Mesenchymal stem cell (in vitro differentiated cells and primary cell): ENCODE data around the gene SLCO2A1.

Experiments used
- DNase-seq: peaks from one replicate; pipeline ENCODE4 v3.0.0-alpha.2; 2013
- H2AFZ ChIP-seq: one replicate; pipeline ENCODE4 v1.6.1; 2013; ENCODE audit warnings: low read depth, mild to moderate bottlenecking, control low read depth, inconsistent platforms, low read length, moderate library complexity
- H2AK5ac ChIP-seq: 2 replicates; pipeline ENCODE4 v1.6.1; 2013; ENCODE audit warnings: low read length, moderate library complexity, mild to moderate bottlenecking, inconsistent platforms; ENCODE audit not compliant: severe bottlenecking
- H2BK120ac ChIP-seq: one replicate; pipeline ENCODE4 v1.6.1; 2013; ENCODE audit warnings: low read depth, mild to moderate bottlenecking, inconsistent platforms, low read length, moderate library complexity
- H2BK12ac ChIP-seq, 2 experiments: one replicate each; pipeline ENCODE4 v1.6.1; 2013; ENCODE audit warnings: inconsistent platforms in 2 of 2, low read length in 2 of 2, mild to moderate bottlenecking in 2 of 2, moderate library complexity in 2 of 2, control low read depth in 1 of 2
- H2BK15ac ChIP-seq: one replicate; pipeline ENCODE4 v1.6.1; 2013; ENCODE audit warnings: mild to moderate bottlenecking, low read depth, inconsistent platforms; ENCODE audit not compliant: poor library complexity, severe bottlenecking
- H2BK5ac ChIP-seq: 2 replicates; pipeline ENCODE4 v1.6.1; 2013; ENCODE audit warnings: low read depth, mild to moderate bottlenecking, low read length, control low read depth, inconsistent platforms; ENCODE audit not compliant: poor library complexity, severe bottlenecking
- H3K14ac ChIP-seq, 2 experiments: one replicate each; pipeline ENCODE4 v1.6.1; 2013; ENCODE audit warnings: inconsistent platforms in 2 of 2, low read length in 2 of 2, control low read depth in 1 of 2, mild to moderate bottlenecking in 1 of 2, moderate library complexity in 1 of 2
- H3K18ac ChIP-seq, 2 experiments: one replicate each; pipeline ENCODE4 v1.6.1; 2013; ENCODE audit warnings: inconsistent platforms in 2 of 2, low read length in 2 of 2, control low read depth in 1 of 2, low read depth in 1 of 2, mild to moderate bottlenecking in 1 of 2
- H3K23ac ChIP-seq, 2 experiments: one replicate each; pipeline ENCODE4 v1.6.1; 2013; ENCODE audit warnings: inconsistent platforms in 2 of 2, low read length in 2 of 2, mild to moderate bottlenecking in 2 of 2, moderate library complexity in 2 of 2, control low read depth in 1 of 2
- H3K27ac ChIP-seq: 2 replicates; pipeline ENCODE4 v1.5.1; 2013; ENCODE audit warnings: mild to moderate bottlenecking, moderate library complexity, low read length, control low read depth, inconsistent platforms; ENCODE audit not compliant: poor library complexity, severe bottlenecking
- H3K27me3 ChIP-seq, 2 experiments: 2 replicates each; pipeline versions ENCODE4 v1.6.1 to v1.7.0; 2013; ENCODE audit warnings: low read length in 2 of 2, mild to moderate bottlenecking in 2 of 2, moderate library complexity in 2 of 2, control low read depth in 1 of 2, inconsistent platforms in 1 of 2; ENCODE audit not compliant: control insufficient read depth in 1 of 2, insufficient read depth in 1 of 2
- H3K36me3 ChIP-seq, 2 experiments: 2 replicates each; pipeline versions ENCODE4 v1.6.1 to v1.7.0; 2013; ENCODE audit warnings: low read length in 2 of 2, control low read depth in 1 of 2, inconsistent platforms in 1 of 2, low read depth in 1 of 2, mild to moderate bottlenecking in 1 of 2; ENCODE audit not compliant: insufficient read depth in 2 of 2, control insufficient read depth in 1 of 2
- H3K4ac ChIP-seq, 2 experiments: one replicate each; pipeline ENCODE4 v1.6.1; 2013; ENCODE audit warnings: inconsistent platforms in 2 of 2, low read length in 2 of 2, mild to moderate bottlenecking in 2 of 2, moderate library complexity in 2 of 2, control low read depth in 1 of 2, low read depth in 1 of 2
- H3K4me1 ChIP-seq: 2 replicates; pipeline ENCODE4 v1.6.1; 2013; ENCODE audit warnings: low read depth, low read length, control low read depth; ENCODE audit not compliant: control insufficient read depth, insufficient read depth
- H3K4me2 ChIP-seq: 2 replicates; pipeline ENCODE4 v1.6.1; 2013; ENCODE audit warnings: low read length, mild to moderate bottlenecking, inconsistent platforms; ENCODE audit not compliant: poor library complexity, severe bottlenecking
- H3K4me3 ChIP-seq, 2 experiments: 2 replicates each; pipeline versions ENCODE4 v1.5.1 to v1.7.0; 2013; ENCODE audit warnings: low read length in 2 of 2, mild to moderate bottlenecking in 2 of 2, control low read depth in 1 of 2, low read depth in 1 of 2; ENCODE audit not compliant: insufficient read depth in 1 of 2
- H3K79me1 ChIP-seq: replicated peaks from 2 replicates; pipeline ENCODE4 v1.6.1; 2013; ENCODE audit warnings: mild to moderate bottlenecking, control low read depth, low read length, inconsistent platforms; ENCODE audit not compliant: poor library complexity, severe bottlenecking
- H3K9ac ChIP-seq: 2 replicates; pipeline ENCODE4 v1.7.0; 2013; ENCODE audit warnings: mild to moderate bottlenecking, low read length, moderate library complexity
- H3K9me3 ChIP-seq: 2 replicates; pipeline ENCODE4 v1.7.0; 2013; ENCODE audit warnings: mild to moderate bottlenecking, low read length; ENCODE audit not compliant: control insufficient read depth
- H4K8ac ChIP-seq: one replicate; pipeline ENCODE4 v1.6.1; 2013; ENCODE audit warnings: inconsistent platforms, mild to moderate bottlenecking, low read length, moderate library complexity
- H4K91ac ChIP-seq: one replicate; pipeline ENCODE4 v1.6.1; 2013; ENCODE audit warnings: mild to moderate bottlenecking, low read length, inconsistent platforms
- WGBS: methylation state at CpG from one replicate; pipeline ENCODE4 v1.1.7; 2013; ENCODE audit warnings: mixed read lengths; 5-methylcytosine and 5-hydroxymethylcytosine counted together

Gene SLCO2A1

GRCh38 chr3:134033315-134033996 lies 3.7 kb upstream of the SLCO2A1 start:
- no peak overlapping the region for H2BK12ac ChIP-seq
- no peak overlapping the region for H2AFZ ChIP-seq
- WGBS, result 83% methylated on average over 8 of the region's 8 CpGs
- no peak overlapping the region for H2BK120ac ChIP-seq
- H3K79me1 ChIP-seq, result no peaks in the 10 kb centered on the region
- no peak for DNase-seq
- peaks cover 15% of the 10 kb centered on the region for H3K4me1 ChIP-seq
- no peak overlapping the region for H2BK5ac ChIP-seq
- no peak overlapping the region for H2BK15ac ChIP-seq
- H4K91ac ChIP-seq, result no peak overlapping the region
- H3K4ac ChIP-seq, result no peak overlapping the region
- no peaks in the 10 kb centered on the region for H3K36me3 ChIP-seq
- no peak overlapping the region for H3K14ac ChIP-seq
- H3K27ac ChIP-seq, result no peak overlapping the region
- no peak overlapping the region for H3K18ac ChIP-seq
- H3K27me3 ChIP-seq, result peaks cover 19 to 36% of the 10 kb centered on the region in 2 experiments
- no peak overlapping the region for H3K23ac ChIP-seq
- no peaks in the 10 kb centered on the region for H3K9me3 ChIP-seq
- H3K4me2 ChIP-seq, result no peak overlapping the region
- no peak overlapping the region for H2AK5ac ChIP-seq
- no peak overlapping the region for H3K9ac ChIP-seq
- H3K4me3 ChIP-seq, result no peak overlapping the region
- no peak overlapping the region for H4K8ac ChIP-seq

- Histone ChIP-seq H2AFZ (no peak overlapping the region), H3K4me2 (no peak overlapping the region)
- WGBS, result 92% methylated on average over 4 of the region's 4 CpGs
These were observed 1.7 kb upstream of the SLCO2A1 start for GRCh38 chr3:134031348-134031915.

GRCh38 chr3:134030379-134031347 lies 938 bp upstream of the SLCO2A1 start:
- H2BK120ac ChIP-seq, result no peak overlapping the region
- H3K9ac ChIP-seq, result no peak overlapping the region
- DNase-seq, result no peak
- H3K79me1 ChIP-seq, result no peaks in the 10 kb centered on the region
- WGBS, result 45% methylated on average over 15 of the region's 16 CpGs
- H3K36me3 ChIP-seq, result no peaks in the 10 kb centered on the region
- H2AK5ac ChIP-seq, result no peak overlapping the region
- H3K18ac ChIP-seq, result no peak overlapping the region
- H4K8ac ChIP-seq, result no peak overlapping the region
- H3K4ac ChIP-seq, result no peak overlapping the region
- H3K4me3 ChIP-seq, result peak overlapping the region; percentile 55 to 58
- no peaks in the 10 kb centered on the region for H3K9me3 ChIP-seq
- no peak overlapping the region for H2BK5ac ChIP-seq
- peaks cover 15% of the 10 kb centered on the region for H3K4me1 ChIP-seq
- H3K27ac ChIP-seq, result no peak overlapping the region
- H3K27me3 ChIP-seq, result peaks cover 24 to 48% of the 10 kb centered on the region in 2 experiments
- H2BK12ac ChIP-seq, result no peak overlapping the region
- H3K14ac ChIP-seq, result no peak overlapping the region
- H2BK15ac ChIP-seq, result no peak overlapping the region
- H2AFZ ChIP-seq, result no peak overlapping the region
- peak overlapping the region; percentile 99 for H3K4me2 ChIP-seq
- no peak overlapping the region for H4K91ac ChIP-seq
- no peak overlapping the region for H3K23ac ChIP-seq

More at GRCh38 chr3:134031348-134031915, 1.7 kb upstream of the SLCO2A1 start:
- no peak overlapping the region for H3K18ac ChIP-seq
- no peak overlapping the region for H3K4me3 ChIP-seq
- no peak overlapping the region for H2BK120ac ChIP-seq
- H2BK15ac ChIP-seq, result no peak overlapping the region
- no peaks in the 10 kb centered on the region for H3K79me1 ChIP-seq
- peaks cover 24 to 48% of the 10 kb centered on the region in 2 experiments for H3K27me3 ChIP-seq
- no peak overlapping the region for H3K23ac ChIP-seq
- H3K36me3 ChIP-seq, result no peaks in the 10 kb centered on the region
- no peak overlapping the region for H2BK5ac ChIP-seq
- peaks cover 15% of the 10 kb centered on the region for H3K4me1 ChIP-seq
- no peaks in the 10 kb centered on the region for H3K9me3 ChIP-seq
- no peak overlapping the region for H2AK5ac ChIP-seq
- no peak overlapping the region for H3K27ac ChIP-seq
- H3K14ac ChIP-seq, result no peak overlapping the region
- no peak overlapping the region for H2BK12ac ChIP-seq
- H3K9ac ChIP-seq, result no peak overlapping the region
- no peak for DNase-seq
- no peak overlapping the region for H3K4ac ChIP-seq
- no peak overlapping the region for H4K91ac ChIP-seq
- H4K8ac ChIP-seq, result no peak overlapping the region
